ENCODE measurements around the gene TMEM132A.

DNA sequence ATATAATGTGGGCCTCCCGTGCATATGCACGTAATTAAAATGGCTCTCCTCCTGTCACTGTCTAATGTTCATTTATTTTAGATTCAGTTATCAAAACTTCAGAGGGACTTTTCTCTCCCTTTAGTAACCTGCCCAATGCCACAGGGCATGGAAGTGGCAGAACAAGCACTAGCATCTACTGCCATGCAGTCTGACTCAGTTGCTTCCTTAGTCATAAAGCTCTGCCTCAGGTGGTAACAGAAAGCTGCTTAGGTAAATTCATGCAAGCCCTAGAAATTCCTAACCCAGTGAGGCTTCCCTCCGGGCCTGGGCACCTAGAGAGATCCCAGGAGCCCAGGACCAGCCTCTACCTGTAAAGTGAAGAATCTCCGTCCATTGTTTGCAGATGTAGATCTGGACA lies 26.8 kb upstream of the TMEM132A start:
- TF ChIP-seq CTCF (IDR thresholded peaks at IDR 0.05) (no peak), ZFX (IDR thresholded peaks at IDR 0.05; ENCODE audit: borderline replicate concordance) (no peak)

All from 22Rv1 (cell line).